BLaER1 (cell line): ENCODE results near the gene POC1B.

ENCODE experiments used
- H3K27ac ChIP-seq: shearing (Covaris generic); formaldehyde crosslinking; 2 replicates; pipeline ENCODE4 v1.8.1; 2022
- H3K27me3 ChIP-seq: shearing (Covaris generic); formaldehyde crosslinking; 2 replicates; pipeline ENCODE4 v1.8.1; 2022
- H3K36me3 ChIP-seq: shearing (Covaris generic); formaldehyde crosslinking; 2 replicates; pipeline ENCODE4 v1.8.1; 2022
- H3K4me1 ChIP-seq: shearing (Covaris generic); formaldehyde crosslinking; 2 replicates; pipeline ENCODE4 v1.8.1; 2022
- H3K4me2 ChIP-seq: shearing (Covaris generic); formaldehyde crosslinking; 2 replicates; pipeline ENCODE4 v1.8.1; 2022
- H3K4me3 ChIP-seq: shearing (Covaris generic); formaldehyde crosslinking; 2 replicates; pipeline ENCODE4 v1.8.1; 2022
- H3K9ac ChIP-seq: shearing (Covaris generic); formaldehyde crosslinking; 2 replicates; pipeline ENCODE4 v1.8.1; 2022
- H3K9me3 ChIP-seq: shearing (Covaris generic); formaldehyde crosslinking; 2 replicates; pipeline ENCODE4 v1.8.1; 2022
- H4K20me1 ChIP-seq: shearing (Covaris generic); formaldehyde crosslinking; 2 replicates; pipeline ENCODE4 v1.8.1; 2022
- Cebpa-rat ChIP-seq: shearing (Covaris generic); IDR thresholded peaks from 2 replicates; pipeline ENCODE4 v1.8.1; 2022

Gene POC1B

GRCh38 chr12:89414322-89414721, 111.5 kb downstream of the POC1B start:
- no peak overlapping the region for H3K4me2 ChIP-seq
- H3K4me3 ChIP-seq = no peak overlapping the region
- H3K27me3 ChIP-seq = no peaks in the 10 kb centered on the region
- no peak overlapping the region for H3K27ac ChIP-seq
- TF ChIP-seq Cebpa-rat = no peak
- no peaks in the 10 kb centered on the region for H3K9me3 ChIP-seq
- H3K9ac ChIP-seq = no peak overlapping the region
- peaks cover 11% of the 10 kb centered on the region for H3K36me3 ChIP-seq
- H3K4me1 ChIP-seq = peaks cover 15% of the 10 kb centered on the region
- no peaks in the 10 kb centered on the region for H4K20me1 ChIP-seq

DNA sequence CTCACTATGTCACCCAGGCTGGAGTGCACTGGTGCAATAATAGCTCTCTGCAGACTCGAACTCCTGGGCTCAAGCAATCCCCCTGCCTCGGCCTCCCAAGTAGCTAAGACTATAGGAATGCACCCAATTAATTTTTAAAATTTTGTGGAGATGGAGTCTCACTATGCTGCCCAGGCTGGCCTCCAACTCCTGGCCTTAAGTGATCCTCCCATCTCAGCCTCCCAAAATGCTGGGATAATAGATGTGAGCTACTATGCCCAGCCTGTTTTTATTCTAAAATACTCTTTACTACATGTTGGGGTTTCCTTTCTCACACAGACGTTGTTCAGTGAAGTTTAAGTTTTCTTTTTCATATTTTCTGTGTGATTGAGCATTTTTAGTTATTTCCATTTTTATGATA, 112.6 kb downstream of the POC1B start:
- Histone ChIP-seq H3K27ac (no peak overlapping the region), H3K4me3 (no peak overlapping the region)

DNA sequence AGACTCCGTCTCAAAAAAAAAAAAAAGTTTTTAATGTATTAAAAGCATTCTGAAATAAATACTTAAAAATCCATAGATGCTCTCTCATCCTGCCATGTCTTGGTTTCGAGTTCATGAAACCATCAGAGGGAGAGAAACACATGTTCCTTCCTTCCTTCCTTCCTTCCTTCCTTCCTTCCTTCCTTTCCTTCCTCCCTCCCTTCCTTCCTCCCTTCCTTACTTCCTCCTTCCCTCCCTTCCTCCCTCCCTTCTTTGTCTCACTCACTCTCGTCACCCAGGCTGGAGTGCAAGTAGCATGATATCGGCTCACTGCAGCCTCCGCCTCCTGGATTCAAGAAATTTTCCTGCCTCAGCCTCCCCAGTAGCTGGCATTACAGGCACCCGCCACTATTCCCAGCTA, 113.2 kb downstream of the POC1B start:
- no peaks in the 10 kb centered on the region for H3K36me3 ChIP-seq
- no peaks in the 10 kb centered on the region for H3K9me3 ChIP-seq
- 0 out of 2 replicates have a peak overlapping the region, but pooled peaks have one; percentile 7 for H3K4me2 ChIP-seq
- H4K20me1 ChIP-seq = no peaks in the 10 kb centered on the region
- no peaks in the 10 kb centered on the region for H3K27me3 ChIP-seq
- H3K9ac ChIP-seq = no peak overlapping the region
- no peak overlapping the region for H3K27ac ChIP-seq
- H3K4me3 ChIP-seq = no peak overlapping the region
- TF ChIP-seq Cebpa-rat = no peak
- peaks cover 15% of the 10 kb centered on the region for H3K4me1 ChIP-seq

More for the DNA sequence above, 112.6 kb downstream of the POC1B start:
- H3K27me3 ChIP-seq = no peaks in the 10 kb centered on the region
- no peak for TF ChIP-seq Cebpa-rat
- H3K4me2 ChIP-seq = no peak overlapping the region
- H3K9me3 ChIP-seq = no peaks in the 10 kb centered on the region
- H3K4me1 ChIP-seq = peaks cover 15% of the 10 kb centered on the region
- peaks cover 3% of the 10 kb centered on the region; the same call in 1 of the 2 replicates for H3K36me3 ChIP-seq
- no peaks in the 10 kb centered on the region for H4K20me1 ChIP-seq
- H3K9ac ChIP-seq = no peak overlapping the region

DNA sequence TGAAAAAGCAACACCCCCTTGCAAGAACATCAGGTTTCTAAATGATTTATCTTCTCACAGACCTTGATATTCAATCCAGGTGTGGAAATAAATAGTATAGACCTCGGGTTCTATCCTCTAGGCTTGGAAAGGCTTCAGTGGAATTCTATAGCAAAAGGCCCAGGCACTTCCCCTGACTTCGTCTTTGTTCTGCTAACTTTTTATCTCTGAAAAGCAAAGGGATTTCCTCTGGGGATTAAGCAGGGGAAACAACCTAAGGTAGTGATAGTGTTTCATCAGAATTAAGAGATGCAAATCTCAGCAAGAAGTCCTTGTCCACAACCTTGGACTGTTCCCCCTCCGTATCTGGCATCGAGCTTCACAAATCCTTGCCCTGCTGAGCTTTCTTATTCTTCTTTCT, 114.0 kb downstream of the POC1B start:
- no peak overlapping the region for H3K27ac ChIP-seq
- H3K36me3 ChIP-seq = no peaks in the 10 kb centered on the region
- no peak for TF ChIP-seq Cebpa-rat
- no peaks in the 10 kb centered on the region for H4K20me1 ChIP-seq
- H3K4me1 ChIP-seq = peaks cover 15% of the 10 kb centered on the region
- no peaks in the 10 kb centered on the region for H3K9me3 ChIP-seq
- H3K27me3 ChIP-seq = no peaks in the 10 kb centered on the region
- H3K9ac ChIP-seq = no peak overlapping the region
- no peak overlapping the region for H3K4me3 ChIP-seq
- H3K4me2 ChIP-seq = no peak overlapping the region

GRCh38 chr12:89411234-89411633, 114.6 kb downstream of the POC1B start:
- peaks cover 15% of the 10 kb centered on the region for H3K4me1 ChIP-seq
- H3K36me3 ChIP-seq = no peaks in the 10 kb centered on the region
- H3K4me3 ChIP-seq = no peak overlapping the region
- no peak overlapping the region for H3K9ac ChIP-seq
- H3K27ac ChIP-seq = no peak overlapping the region
- no peak overlapping the region for H3K4me2 ChIP-seq
- TF ChIP-seq Cebpa-rat = no peak
- no peaks in the 10 kb centered on the region for H4K20me1 ChIP-seq
- no peaks in the 10 kb centered on the region for H3K9me3 ChIP-seq
- no peaks in the 10 kb centered on the region for H3K27me3 ChIP-seq

GRCh38 chr12:89405626-89406345, 120.1 kb downstream of the POC1B start:
- Histone ChIP-seq H3K27ac (no peak overlapping the region), H4K20me1 (no peaks in the 10 kb centered on the region), H3K27me3 (no peaks in the 10 kb centered on the region), H3K9ac (no peak overlapping the region), H3K4me3 (no peak overlapping the region), H3K36me3 (no peaks in the 10 kb centered on the region), H3K4me1 (no peaks in the 10 kb centered on the region), H3K9me3 (no peaks in the 10 kb centered on the region), H3K4me2 (no peak overlapping the region)
- TF ChIP-seq Cebpa-rat = no peak

- Histone ChIP-seq H3K4me1 (no peaks in the 10 kb centered on the region), H4K20me1 (no peaks in the 10 kb centered on the region), H3K9ac (no peak overlapping the region), H3K4me3 (no peak overlapping the region), H3K36me3 (no peaks in the 10 kb centered on the region), H3K27ac (no peak overlapping the region), H3K4me2 (no peak overlapping the region), H3K9me3 (no peaks in the 10 kb centered on the region), H3K27me3 (no peaks in the 10 kb centered on the region)
- no peak for TF ChIP-seq Cebpa-rat
Measured at GRCh38 chr12:89401433-89402058, 124.3 kb downstream of the POC1B start.

GRCh38 chr12:89400415-89400814, 125.4 kb downstream of the POC1B start:
- no peaks in the 10 kb centered on the region for H3K27me3 ChIP-seq
- TF ChIP-seq Cebpa-rat = no peak
- H3K36me3 ChIP-seq = no peaks in the 10 kb centered on the region
- no peak overlapping the region for H3K9ac ChIP-seq
- H3K9me3 ChIP-seq = no peaks in the 10 kb centered on the region
- no peak overlapping the region for H3K27ac ChIP-seq
- no peaks in the 10 kb centered on the region for H4K20me1 ChIP-seq
- H3K4me2 ChIP-seq = no peak overlapping the region
- H3K4me1 ChIP-seq = no peaks in the 10 kb centered on the region
- H3K4me3 ChIP-seq = no peak overlapping the region

GRCh38 chr12:89395712-89396111, 130.1 kb downstream of the POC1B start:
- Histone ChIP-seq H3K4me1 (peaks cover under 1% of the 10 kb centered on the region; the same call in 1 of the 2 replicates), H3K9me3 (no peaks in the 10 kb centered on the region), H3K9ac (no peak overlapping the region), H3K36me3 (no peaks in the 10 kb centered on the region), H3K27me3 (no peaks in the 10 kb centered on the region), H4K20me1 (no peaks in the 10 kb centered on the region), H3K4me3 (no peak overlapping the region), H3K27ac (no peak overlapping the region), H3K4me2 (no peak overlapping the region)
- TF ChIP-seq Cebpa-rat = no peak

DNA sequence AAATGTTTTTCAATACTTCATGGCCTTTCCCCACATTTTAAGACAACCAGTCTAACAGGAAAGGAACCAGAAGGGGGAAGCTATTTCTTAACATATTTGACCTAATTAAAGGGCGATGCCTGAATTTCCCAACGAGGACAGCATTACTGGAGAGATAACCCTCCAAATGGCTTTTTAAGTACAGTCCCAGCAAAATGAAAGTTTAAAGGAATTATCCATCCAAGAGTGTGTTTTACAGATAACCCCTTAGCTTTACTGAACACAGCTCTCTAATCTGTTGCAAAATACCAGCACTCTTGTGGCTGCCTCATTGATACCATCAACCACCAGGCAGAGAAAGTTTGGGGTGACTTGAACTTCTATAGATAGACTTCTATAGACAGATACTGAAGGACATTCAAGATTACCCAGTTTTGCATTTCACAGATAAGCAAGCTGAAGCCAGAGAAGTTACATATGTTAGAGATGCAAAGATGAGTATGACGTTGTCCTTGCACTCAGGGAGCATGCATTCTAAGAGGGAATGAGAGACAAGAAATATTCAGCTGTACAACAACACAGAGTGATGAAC, 132.2 kb downstream of the POC1B start:
- TF ChIP-seq Cebpa-rat = no peak
- H3K9me3 ChIP-seq = no peaks in the 10 kb centered on the region
- H3K36me3 ChIP-seq = no peaks in the 10 kb centered on the region
- no peak overlapping the region for H3K27ac ChIP-seq
- peaks cover 14% of the 10 kb centered on the region for H3K4me1 ChIP-seq
- H3K27me3 ChIP-seq = no peaks in the 10 kb centered on the region
- H3K4me3 ChIP-seq = no peak overlapping the region
- H4K20me1 ChIP-seq = no peaks in the 10 kb centered on the region
- no peak overlapping the region for H3K9ac ChIP-seq
- no peak overlapping the region for H3K4me2 ChIP-seq
